Activated T-cell treated with anti-CD3 and anti-CD28 coated beads, Interleukin-2, amount 50 U/mL, for 1 hour (primary cell): ENCODE data around the gene GIPC1.

ENCODE experiments used
- DNase-seq: peaks from one replicate; pipeline ENCODE4 v3.0.0-alpha.2; 2020

The GIPC1 gene

GRCh38 chr19:14492756-14493337 is 3.1 kb downstream of the GIPC1 start:
- DNase-seq, result no peak

GRCh38 chr19:14487370-14488125 is 8.4 kb downstream of the GIPC1 start:
- no peak for DNase-seq

GRCh38 chr19:14482172-14482941 is 13.6 kb downstream of the GIPC1 start:
- no peak for DNase-seq

GRCh38 chr19:14480700-14481079 is 15.2 kb downstream of the GIPC1 start:
- no peak for DNase-seq

- peak; percentile 81 for DNase-seq
Measured at GRCh38 chr19:14479975-14480699, 15.8 kb downstream of the GIPC1 start.

GRCh38 chr19:14479309-14479974 is 16.5 kb downstream of the GIPC1 start:
- DNase-seq, result no peak

GRCh38 chr19:14478113-14478545 is 17.8 kb downstream of the GIPC1 start:
- no peak for DNase-seq

- DNase-seq, result no peak
Measured at GRCh38 chr19:14477418-14478112, 18.4 kb downstream of the GIPC1 start.

- peak; percentile 43 for DNase-seq
Measured at GRCh38 chr19:14476673-14477401, 19.1 kb downstream of the GIPC1 start.

GRCh38 chr19:14476327-14476672 is 19.6 kb downstream of the GIPC1 start:
- DNase-seq, result no peak

- peak; percentile 32 for DNase-seq
Measured at GRCh38 chr19:14475251-14476073, 20.5 kb downstream of the GIPC1 start, which contains the start of gene PTGER1. Gene PTGER1 (minus strand): TSS chr19:14475354. CDS start chr19:14474320, 1,034 bp downstream.

GRCh38 chr19:14474827-14475226 is 21.1 kb downstream of the GIPC1 start:
- no peak for DNase-seq

- no peak for DNase-seq
Measured at GRCh38 chr19:14473978-14474578, 21.8 kb downstream of the GIPC1 start.

- DNase-seq, result peak; percentile 34
Measured at GRCh38 chr19:14473073-14473977, 22.6 kb downstream of the GIPC1 start.

- peak; percentile 91 for DNase-seq
Measured at GRCh38 chr19:14472202-14472938, 23.6 kb downstream of the GIPC1 start.

GRCh38 chr19:14471436-14472187 is 24.3 kb downstream of the GIPC1 start:
- no peak for DNase-seq
